ENCODE data around the gene USP37. TPM values are rescaled to one million over a fixed set of nuclear protein-coding genes. Genes with fewer than 3 reads are reported as not detected.

USP37 gene, protein sequence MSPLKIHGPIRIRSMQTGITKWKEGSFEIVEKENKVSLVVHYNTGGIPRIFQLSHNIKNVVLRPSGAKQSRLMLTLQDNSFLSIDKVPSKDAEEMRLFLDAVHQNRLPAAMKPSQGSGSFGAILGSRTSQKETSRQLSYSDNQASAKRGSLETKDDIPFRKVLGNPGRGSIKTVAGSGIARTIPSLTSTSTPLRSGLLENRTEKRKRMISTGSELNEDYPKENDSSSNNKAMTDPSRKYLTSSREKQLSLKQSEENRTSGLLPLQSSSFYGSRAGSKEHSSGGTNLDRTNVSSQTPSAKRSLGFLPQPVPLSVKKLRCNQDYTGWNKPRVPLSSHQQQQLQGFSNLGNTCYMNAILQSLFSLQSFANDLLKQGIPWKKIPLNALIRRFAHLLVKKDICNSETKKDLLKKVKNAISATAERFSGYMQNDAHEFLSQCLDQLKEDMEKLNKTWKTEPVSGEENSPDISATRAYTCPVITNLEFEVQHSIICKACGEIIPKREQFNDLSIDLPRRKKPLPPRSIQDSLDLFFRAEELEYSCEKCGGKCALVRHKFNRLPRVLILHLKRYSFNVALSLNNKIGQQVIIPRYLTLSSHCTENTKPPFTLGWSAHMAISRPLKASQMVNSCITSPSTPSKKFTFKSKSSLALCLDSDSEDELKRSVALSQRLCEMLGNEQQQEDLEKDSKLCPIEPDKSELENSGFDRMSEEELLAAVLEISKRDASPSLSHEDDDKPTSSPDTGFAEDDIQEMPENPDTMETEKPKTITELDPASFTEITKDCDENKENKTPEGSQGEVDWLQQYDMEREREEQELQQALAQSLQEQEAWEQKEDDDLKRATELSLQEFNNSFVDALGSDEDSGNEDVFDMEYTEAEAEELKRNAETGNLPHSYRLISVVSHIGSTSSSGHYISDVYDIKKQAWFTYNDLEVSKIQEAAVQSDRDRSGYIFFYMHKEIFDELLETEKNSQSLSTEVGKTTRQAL
- total RNA-seq (10 to 100 TPM; 13.3 to 56.8 (median 21.3) TPM), polyA plus RNA-seq (1 to 10 TPM; 4.2 to 6.1 TPM)
- long read RNA-seq, donor 1, partial matches to known transcripts: 13 of 29 reads
- long read RNA-seq, donor 1, other reads (novel, unspliced or antisense): 16 of 29 reads
- long read RNA-seq, donor 2, full-length matches to known transcripts: 5 of 42 reads
- long read RNA-seq, donor 2, partial matches to known transcripts: 14 of 42 reads
- long read RNA-seq, donor 2, other reads (novel, unspliced or antisense): 23 of 42 reads
- long read RNA-seq, donor 3, full-length matches to known transcripts: 15 of 19 reads
- long read RNA-seq, donor 3, partial matches to known transcripts: 1 of 19 reads
- long read RNA-seq, donor 3, other reads (novel, unspliced or antisense): 3 of 19 reads

DNA sequence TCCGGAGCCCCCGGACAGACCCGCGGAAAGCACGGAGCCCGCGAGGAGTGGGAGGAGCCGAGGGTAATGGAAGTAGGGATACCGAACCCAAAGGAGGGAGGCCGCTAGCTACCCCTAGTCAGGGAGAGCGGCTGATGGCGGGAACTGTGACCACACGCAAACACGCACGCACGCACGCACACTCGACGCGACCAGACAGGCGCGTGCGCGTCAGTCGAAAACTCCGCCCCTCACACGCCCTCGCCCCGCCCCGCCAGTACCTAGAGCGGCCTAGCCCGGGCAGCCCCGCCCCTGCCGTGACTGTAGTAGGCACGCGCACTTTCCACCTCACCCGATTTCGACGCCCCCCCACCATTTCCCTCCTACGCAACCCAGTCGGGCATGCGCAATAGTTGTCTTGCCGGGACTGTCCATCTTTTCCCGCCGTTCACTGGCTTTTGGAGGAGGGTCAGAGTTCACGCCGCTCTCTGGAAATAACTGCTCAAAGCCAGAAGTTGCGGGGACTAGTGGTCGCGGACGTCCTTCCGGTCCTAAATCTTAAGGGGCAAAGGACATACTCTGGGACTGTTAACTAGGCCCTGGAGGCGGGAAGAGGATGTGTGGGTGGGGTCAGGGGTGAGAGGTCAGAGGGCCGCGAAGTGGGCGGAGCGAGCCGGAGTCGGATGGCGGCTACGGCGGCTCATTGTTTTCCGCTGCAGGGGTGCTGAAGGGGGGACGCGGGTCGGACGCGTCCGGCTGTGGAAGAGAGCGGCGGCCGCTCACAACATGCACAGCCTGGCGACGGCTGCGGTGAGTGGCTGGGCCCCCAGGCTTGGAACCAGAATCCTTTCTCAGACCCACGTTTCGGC is at the start of gene USP37, which contains the start of gene CNOT9:
Gene USP37, minus strand, starts transcription at position 162 of the 848 bp plus-strand sequence. CDS start 9,698 bp downstream, outside the sequence.
Gene CNOT9, plus strand, starts transcription at position 650 of the 848 bp plus-strand sequence. Its CDS starts 116 bp downstream, at position 766.
- no peaks in the 10 kb centered on the region for H3K27me3 ChIP-seq
- TF ChIP-seq POLR2A (IDR thresholded peaks at IDR 0.05) (peak; percentile 87), EP300 (IDR thresholded peaks at IDR 0.05) (peak; percentile 71)
- TF ChIP-seq, protein P1, sequence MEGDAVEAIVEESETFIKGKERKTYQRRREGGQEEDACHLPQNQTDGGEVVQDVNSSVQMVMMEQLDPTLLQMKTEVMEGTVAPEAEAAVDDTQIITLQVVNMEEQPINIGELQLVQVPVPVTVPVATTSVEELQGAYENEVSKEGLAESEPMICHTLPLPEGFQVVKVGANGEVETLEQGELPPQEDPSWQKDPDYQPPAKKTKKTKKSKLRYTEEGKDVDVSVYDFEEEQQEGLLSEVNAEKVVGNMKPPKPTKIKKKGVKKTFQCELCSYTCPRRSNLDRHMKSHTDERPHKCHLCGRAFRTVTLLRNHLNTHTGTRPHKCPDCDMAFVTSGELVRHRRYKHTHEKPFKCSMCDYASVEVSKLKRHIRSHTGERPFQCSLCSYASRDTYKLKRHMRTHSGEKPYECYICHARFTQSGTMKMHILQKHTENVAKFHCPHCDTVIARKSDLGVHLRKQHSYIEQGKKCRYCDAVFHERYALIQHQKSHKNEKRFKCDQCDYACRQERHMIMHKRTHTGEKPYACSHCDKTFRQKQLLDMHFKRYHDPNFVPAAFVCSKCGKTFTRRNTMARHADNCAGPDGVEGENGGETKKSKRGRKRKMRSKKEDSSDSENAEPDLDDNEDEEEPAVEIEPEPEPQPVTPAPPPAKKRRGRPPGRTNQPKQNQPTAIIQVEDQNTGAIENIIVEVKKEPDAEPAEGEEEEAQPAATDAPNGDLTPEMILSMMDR (IDR thresholded peaks at IDR 0.05): peak in 1 of 3 donors; percentile 21
- DNase-seq: peak; percentile 100
- no peaks in the 10 kb centered on the region for H3K9me3 ChIP-seq
- H3K4me3 ChIP-seq: peak within 1 kb of the TSS; percentile 69
- peaks cover 7% of the 10 kb centered on the region for H3K4me1 ChIP-seq (ENCODE audit: insufficient read depth)
- H3K36me3 ChIP-seq: no peaks in the 10 kb centered on the region
- WGBS, 3 donors: 0 to 1% (median 0%) methylated on average over 75 to 77 of the region's 77 CpGs
- H3K27ac ChIP-seq: peak within 1 kb of the TSS; percentile 88 to 91
- intact Hi-C loops (cut with DNase I): loop anchor here in 1 of 4 donors (2.0 kb wide), 1 partner anchor 162 kb away; no protein-coding TSS in a partner anchor

DNA sequence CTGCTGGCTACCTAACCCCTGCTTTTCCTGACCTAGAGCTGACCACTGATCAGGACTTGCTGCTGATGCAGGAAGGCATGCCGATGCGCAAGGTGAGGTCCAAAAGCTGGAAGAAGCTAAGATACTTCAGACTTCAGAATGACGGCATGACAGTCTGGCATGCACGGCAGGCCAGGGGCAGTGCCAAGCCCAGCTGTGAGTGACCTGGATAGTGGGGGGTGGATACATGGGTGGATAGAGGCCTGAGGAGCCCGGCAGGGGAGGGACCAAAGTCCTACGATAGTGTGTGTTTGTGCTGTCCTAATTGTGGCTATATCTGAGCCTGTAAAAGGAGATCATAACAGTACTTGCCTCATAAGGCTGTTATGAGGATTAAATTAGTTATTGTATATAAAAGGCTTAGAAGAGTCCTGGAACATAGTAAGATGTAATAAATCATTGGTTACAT is 47.7 kb upstream of the USP37 start:
- Histone ChIP-seq H3K36me3 (no peaks in the 10 kb centered on the region), H3K4me1 (ENCODE audit: insufficient read depth) (no peaks in the 10 kb centered on the region), H3K27ac (no peak overlapping the region), H3K4me3 (no peak overlapping the region), H3K27me3 (no peaks in the 10 kb centered on the region), H3K9me3 (no peaks in the 10 kb centered on the region)
- TF ChIP-seq POLR2A (IDR thresholded peaks at IDR 0.05) (no peak), EP300 (IDR thresholded peaks at IDR 0.05) (no peak)
- TF ChIP-seq, protein P1 (IDR thresholded peaks at IDR 0.05): no peak
- intact Hi-C loops (cut with DNase I): no loop called here
- DNase-seq: no peak
- WGBS, 3 donors: 78 to 82% (median 82%) methylated on average over 6 of the region's 6 CpGs

DNA sequence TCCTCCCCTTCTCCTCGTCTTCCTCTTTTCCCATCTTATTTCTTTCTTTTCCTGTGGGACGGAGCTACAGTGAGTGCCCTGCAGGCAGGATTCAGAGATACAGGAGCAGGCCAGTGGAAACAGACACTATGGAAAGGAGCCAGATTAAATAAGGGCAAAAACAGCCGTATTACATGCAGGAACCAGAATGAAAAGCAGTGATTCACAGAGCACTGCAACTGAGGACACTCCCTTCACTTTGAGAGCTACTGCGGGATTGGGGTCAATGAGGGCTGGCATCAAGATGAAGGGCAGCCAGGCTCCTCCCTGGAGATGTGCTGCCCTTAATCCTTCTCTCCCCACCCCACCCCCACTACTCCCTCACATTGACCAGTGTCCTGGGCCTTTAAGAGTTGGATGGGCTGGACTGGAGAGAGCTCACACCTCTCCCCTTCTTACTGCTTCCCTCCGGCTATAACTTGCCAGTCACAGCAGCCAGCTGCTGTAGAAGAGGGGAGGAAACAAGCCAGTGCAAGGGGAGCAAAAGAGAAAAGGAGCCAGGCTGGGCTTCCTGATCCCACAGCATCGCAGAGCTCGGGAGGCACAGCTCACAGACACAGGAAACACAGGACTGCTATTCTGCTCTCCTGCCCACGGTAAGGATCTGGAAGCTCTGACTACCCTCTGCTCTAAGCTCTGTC is 39.4 kb upstream of the USP37 start, which contains the start of gene PLCD4:
Gene PLCD4, plus strand, starts transcription at position 464 of the 680 bp plus-strand sequence. CDS start 7,841 bp downstream, outside the sequence.
- no peaks in the 10 kb centered on the region for H3K4me1 ChIP-seq (ENCODE audit: insufficient read depth)
- H3K27me3 ChIP-seq: no peaks in the 10 kb centered on the region
- TF ChIP-seq EP300 (IDR thresholded peaks at IDR 0.05): no peak
- no peak for TF ChIP-seq POLR2A (IDR thresholded peaks at IDR 0.05)
- TF ChIP-seq, protein P1 (IDR thresholded peaks at IDR 0.05): no peak
- H3K27ac ChIP-seq: no peak within 1 kb of the TSS
- intact Hi-C loops (cut with DNase I): no loop called here
- no peaks in the 10 kb centered on the region for H3K36me3 ChIP-seq
- H3K4me3 ChIP-seq: no peak within 1 kb of the TSS
- 2 to 6% (median 5%) methylated on average over 8 of the region's 8 CpGs for WGBS, 3 donors
- H3K9me3 ChIP-seq: no peaks in the 10 kb centered on the region
- DNase-seq: peak in 1 of 5 donors; percentile 14

Data from ovary (tissue), 10 donors.